ENCODE results near the gene GPC3. TPM values are rescaled to one million over a fixed set of nuclear protein-coding genes. Genes with fewer than 3 reads are reported as not detected.

The GPC3 gene
- total RNA-seq, 1 experiment from 2014 or later = 32.4 TPM

- TF ChIP-seq, protein P1, sequence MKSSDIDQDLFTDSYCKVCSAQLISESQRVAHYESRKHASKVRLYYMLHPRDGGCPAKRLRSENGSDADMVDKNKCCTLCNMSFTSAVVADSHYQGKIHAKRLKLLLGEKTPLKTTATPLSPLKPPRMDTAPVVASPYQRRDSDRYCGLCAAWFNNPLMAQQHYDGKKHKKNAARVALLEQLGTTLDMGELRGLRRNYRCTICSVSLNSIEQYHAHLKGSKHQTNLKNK (CRISPR knock-in tag; IDR thresholded peaks at IDR 0.05) = no peak
- TF ChIP-seq, protein P2, sequence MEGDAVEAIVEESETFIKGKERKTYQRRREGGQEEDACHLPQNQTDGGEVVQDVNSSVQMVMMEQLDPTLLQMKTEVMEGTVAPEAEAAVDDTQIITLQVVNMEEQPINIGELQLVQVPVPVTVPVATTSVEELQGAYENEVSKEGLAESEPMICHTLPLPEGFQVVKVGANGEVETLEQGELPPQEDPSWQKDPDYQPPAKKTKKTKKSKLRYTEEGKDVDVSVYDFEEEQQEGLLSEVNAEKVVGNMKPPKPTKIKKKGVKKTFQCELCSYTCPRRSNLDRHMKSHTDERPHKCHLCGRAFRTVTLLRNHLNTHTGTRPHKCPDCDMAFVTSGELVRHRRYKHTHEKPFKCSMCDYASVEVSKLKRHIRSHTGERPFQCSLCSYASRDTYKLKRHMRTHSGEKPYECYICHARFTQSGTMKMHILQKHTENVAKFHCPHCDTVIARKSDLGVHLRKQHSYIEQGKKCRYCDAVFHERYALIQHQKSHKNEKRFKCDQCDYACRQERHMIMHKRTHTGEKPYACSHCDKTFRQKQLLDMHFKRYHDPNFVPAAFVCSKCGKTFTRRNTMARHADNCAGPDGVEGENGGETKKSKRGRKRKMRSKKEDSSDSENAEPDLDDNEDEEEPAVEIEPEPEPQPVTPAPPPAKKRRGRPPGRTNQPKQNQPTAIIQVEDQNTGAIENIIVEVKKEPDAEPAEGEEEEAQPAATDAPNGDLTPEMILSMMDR (IDR thresholded peaks at IDR 0.05) = no peak
- no peak for TF ChIP-seq ARID4B (CRISPR knock-in tag; IDR thresholded peaks at IDR 0.05; ENCODE audit: borderline replicate concordance)
- TF ChIP-seq GABPB1 (CRISPR knock-in tag; IDR thresholded peaks at IDR 0.05) = no peak
- TF ChIP-seq CREB1 (CRISPR knock-in tag; IDR thresholded peaks at IDR 0.05) = no peak
- TF ChIP-seq ZBTB21 (CRISPR knock-in tag; IDR thresholded peaks at IDR 0.05; ENCODE audit: borderline replicate concordance) = no peak
Measured at GRCh38 chrX:133754657-133755056, 230.7 kb downstream of the GPC3 start (continued).

DNA sequence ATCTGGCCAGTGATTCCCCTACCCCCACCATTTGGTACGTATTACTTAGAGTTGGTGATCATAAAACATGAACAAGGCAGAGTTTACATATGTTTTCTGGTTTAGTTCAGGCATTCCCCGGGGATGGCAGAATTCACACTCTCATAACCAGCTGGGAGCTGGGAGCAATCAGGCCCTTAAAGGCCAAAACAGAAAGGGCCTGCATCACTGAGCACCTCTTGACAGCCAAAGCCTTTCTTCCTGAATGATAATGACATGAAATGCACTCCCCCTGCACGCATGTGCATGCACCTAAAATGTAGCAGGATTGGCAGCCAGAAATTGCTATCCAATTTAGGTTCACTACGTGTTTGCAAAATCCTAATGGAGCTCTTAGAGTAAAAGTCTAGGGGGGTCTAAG lies 235.4 kb downstream of the GPC3 start:
- peaks cover 15% of the 10 kb centered on the region for H3K4me1 Mint-ChIP-seq
- TF ChIP-seq ZNF317 (CRISPR knock-in tag; IDR thresholded peaks at IDR 0.05; ENCODE audit: borderline replicate concordance, low read depth) (no peak), ZNF512 (CRISPR knock-in tag; IDR thresholded peaks at IDR 0.05; ENCODE audit: borderline replicate concordance) (no peak), CREM (CRISPR knock-in tag; IDR thresholded peaks at IDR 0.05) (no peak), ZBTB21 (CRISPR knock-in tag; IDR thresholded peaks at IDR 0.05; ENCODE audit: borderline replicate concordance) (no peak), NFYB (CRISPR knock-in tag; conservative IDR thresholded peaks at IDR 0.05; ENCODE audit: low read depth) (no peak), SMAD3 (CRISPR knock-in tag; IDR thresholded peaks at IDR 0.05; ENCODE audit: borderline replicate concordance) (no peak), OVOL2 (CRISPR knock-in tag; IDR thresholded peaks at IDR 0.05; ENCODE audit: borderline replicate concordance) (no peak), GTF2I (CRISPR knock-in tag; conservative IDR thresholded peaks at IDR 0.05) (no peak), TEAD1 (CRISPR knock-in tag; IDR thresholded peaks at IDR 0.05) (no peak), CBFB (CRISPR knock-in tag; IDR thresholded peaks at IDR 0.05; ENCODE audit: low read depth) (no peak), MYBL2 (CRISPR knock-in tag; IDR thresholded peaks at IDR 0.05) (no peak), ARID4B (CRISPR knock-in tag; IDR thresholded peaks at IDR 0.05; ENCODE audit: borderline replicate concordance) (no peak), ZNF671 (CRISPR knock-in tag; IDR thresholded peaks at IDR 0.05) (no peak), GRHL2 (CRISPR knock-in tag; IDR thresholded peaks at IDR 0.05; ENCODE audit: insufficient replicate concordance, severe bottlenecking) (no peak), ZNF396 (CRISPR knock-in tag; IDR thresholded peaks at IDR 0.05; ENCODE audit: borderline replicate concordance) (no peak)
- H3K9me3 Mint-ChIP-seq = no peaks in the 10 kb centered on the region
- ChIA-PET POLR2A (no interaction called here), CTCF (no interaction called here)
- no peak overlapping the region for H3K27ac Mint-ChIP-seq
- ATAC-seq = no peak
- H3K4me3 Mint-ChIP-seq = no peak overlapping the region
- no peaks in the 10 kb centered on the region for H3K36me3 Mint-ChIP-seq
- no peaks in the 10 kb centered on the region for H3K27me3 Mint-ChIP-seq (ENCODE audit: low read depth)
- DNase-seq (ENCODE audit: low spot score) = no peak
